Dermis blood vessel endothelial cell (primary cell): ENCODE data around the gene CEP55. TPM values are rescaled to one million over a fixed set of nuclear protein-coding genes. Genes with fewer than 3 reads are reported as not detected.
A peak's percentile ranks its signal among the peaks of the same experiment; 100 is the strongest.
"Not testable (repeated sequence)": the region's sequence is repeated elsewhere in the genome, so short reads cannot be mapped to it uniquely, and the experiment has no call there.

Experiments
- DNase-seq: peaks from one replicate; pipeline ENCODE4 v3.0.0; 2010
- total RNA-seq: library from RNA; depleted of rRNA; stranded (reverse); fragments of >200 nt; gene quantifications from 2 replicates; pipeline ENCODE4 v1.2.3, GENCODE V29; 2014

CEP55 gene
- total RNA-seq, 1 donor from 2014 or later: 18.9 TPM

- peak; percentile 70 for DNase-seq
These were observed 18.9 kb downstream of the CEP55 start for GRCh38 chr10:93515071-93516005.

- DNase-seq: no peak
These were observed 19.6 kb downstream of the CEP55 start for GRCh38 chr10:93516006-93516380.

GRCh38 chr10:93518531-93518930 is 22.1 kb downstream of the CEP55 start:
- no peak for DNase-seq

- no peak for DNase-seq
These were observed 38.9 kb downstream of the CEP55 start for GRCh38 chr10:93535293-93535692.

- not testable (repeated sequence) for DNase-seq
These were observed 44.5 kb downstream of the CEP55 start for GRCh38 chr10:93540871-93541270.

- DNase-seq: peak; percentile 79
These were observed 45.3 kb downstream of the CEP55 start for GRCh38 chr10:93541402-93542357.

GRCh38 chr10:93542358-93542791 is 46.0 kb downstream of the CEP55 start:
- DNase-seq: peak; percentile 71

GRCh38 chr10:93546995-93547394 is 50.6 kb downstream of the CEP55 start:
- DNase-seq: not testable (repeated sequence)

- DNase-seq: no peak
These were observed 51.1 kb downstream of the CEP55 start for GRCh38 chr10:93547522-93547921.

- peak; percentile 12 for DNase-seq
These were observed 52.1 kb downstream of the CEP55 start for GRCh38 chr10:93548376-93549071.

- no peak for DNase-seq
These were observed 54.2 kb downstream of the CEP55 start for GRCh38 chr10:93550606-93551005.

GRCh38 chr10:93552780-93553179 is 56.4 kb downstream of the CEP55 start:
- DNase-seq: no peak

- DNase-seq: no peak
These were observed 57.3 kb downstream of the CEP55 start for GRCh38 chr10:93553482-93554315.

GRCh38 chr10:93554316-93554663 is 57.9 kb downstream of the CEP55 start:
- DNase-seq: no peak

- peak; percentile 87 for DNase-seq
These were observed 58.5 kb downstream of the CEP55 start for GRCh38 chr10:93554760-93555432.

- DNase-seq: no peak
These were observed 63.1 kb downstream of the CEP55 start for GRCh38 chr10:93559490-93559889.

- no peak for DNase-seq
These were observed 64.1 kb downstream of the CEP55 start for GRCh38 chr10:93560541-93560940.

GRCh38 chr10:93565446-93565845 is 69.0 kb downstream of the CEP55 start:
- DNase-seq: no peak

- DNase-seq: peak; percentile 6
These were observed 70.2 kb downstream of the CEP55 start, which contains the start of gene FFAR4 for GRCh38 chr10:93566435-93567276. Gene FFAR4 (plus strand): TSS chr10:93566665. CDS start chr10:93566721, 56 bp downstream.
